Measurements from ENCODE around the gene WDFY4. TPM values are rescaled to one million over a fixed set of nuclear protein-coding genes. Genes with fewer than 3 reads are reported as not detected.

The WDFY4 gene
- total RNA-seq, 3 donors from 2014 or later = 2.3 to 7.0 (median 5.8) TPM

GRCh38 chr10:48774416-48775205 lies 89.9 kb downstream of the WDFY4 start:
- no peak overlapping the region for H3K27ac ChIP-seq
- H3K36me3 ChIP-seq = no peaks in the 10 kb centered on the region
- no peaks in the 10 kb centered on the region for H3K9me3 ChIP-seq
- no peak for TF ChIP-seq POLR2AphosphoS5 (IDR thresholded peaks at IDR 0.05)
- no peak for TF ChIP-seq CTCF (IDR thresholded peaks at IDR 0.05)
- no peak for TF ChIP-seq POLR2A (IDR thresholded peaks at IDR 0.05)
- DNase-seq (ENCODE audit: low spot score in 2 of 2) = no peak
- H3K4me3 ChIP-seq = no peak overlapping the region
- H3K27me3 ChIP-seq = no peaks in the 10 kb centered on the region
- intact Hi-C loops (cut with DNase I; ENCODE audit: low total_unique reads) = no loop called here
- H3K4me1 ChIP-seq = no peaks in the 10 kb centered on the region

DNA sequence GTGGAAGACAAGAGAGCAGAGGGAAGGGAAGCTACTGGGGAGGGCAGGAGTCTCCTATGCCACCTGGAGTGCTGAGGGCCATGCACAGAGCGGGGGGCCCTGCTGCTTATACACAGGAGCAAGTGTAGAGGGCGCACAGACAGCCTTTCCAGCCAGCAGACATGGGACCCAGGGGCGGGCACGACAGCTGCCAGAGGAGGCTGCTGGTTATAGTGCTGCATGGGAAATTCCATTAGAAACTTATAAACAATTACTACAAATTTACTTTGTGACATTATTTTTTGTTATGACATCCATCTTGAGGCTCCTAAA lies 90.5 kb downstream of the WDFY4 start:
- no peak for DNase-seq (ENCODE audit: low spot score in 2 of 2)
- no peaks in the 10 kb centered on the region for H3K36me3 ChIP-seq
- no peak overlapping the region for H3K27ac ChIP-seq
- no peaks in the 10 kb centered on the region for H3K4me1 ChIP-seq
- no peak overlapping the region for H3K4me3 ChIP-seq
- no peaks in the 10 kb centered on the region for H3K27me3 ChIP-seq
- intact Hi-C loops (cut with DNase I; ENCODE audit: low total_unique reads) = no loop called here
- H3K9me3 ChIP-seq = no peaks in the 10 kb centered on the region
- TF ChIP-seq CTCF (IDR thresholded peaks at IDR 0.05) (no peak), POLR2A (IDR thresholded peaks at IDR 0.05) (no peak), POLR2AphosphoS5 (IDR thresholded peaks at IDR 0.05) (no peak)

- TF ChIP-seq POLR2AphosphoS5 (IDR thresholded peaks at IDR 0.05) (no peak), CTCF (IDR thresholded peaks at IDR 0.05) (no peak), POLR2A (IDR thresholded peaks at IDR 0.05) (no peak)
Observed at GRCh38 chr10:48776005-48776522, 91.4 kb downstream of the WDFY4 start.

GRCh38 chr10:48776528-48776927 lies 91.9 kb downstream of the WDFY4 start:
- intact Hi-C loops (cut with DNase I; ENCODE audit: low total_unique reads) = no loop called here

More at GRCh38 chr10:48776005-48776522, 91.4 kb downstream of the WDFY4 start:
- no peaks in the 10 kb centered on the region for H3K9me3 ChIP-seq
- no peaks in the 10 kb centered on the region for H3K4me1 ChIP-seq
- no peak overlapping the region for H3K27ac ChIP-seq
- H3K4me3 ChIP-seq = no peak overlapping the region
- no peaks in the 10 kb centered on the region for H3K27me3 ChIP-seq
- no peaks in the 10 kb centered on the region for H3K36me3 ChIP-seq
- no peak for DNase-seq (ENCODE audit: low spot score in 2 of 2)
- intact Hi-C loops (cut with DNase I; ENCODE audit: low total_unique reads) = no loop called here

More at GRCh38 chr10:48776528-48776927, 91.9 kb downstream of the WDFY4 start:
- Histone ChIP-seq H3K4me1 (no peaks in the 10 kb centered on the region), H3K9me3 (no peaks in the 10 kb centered on the region), H3K27me3 (no peaks in the 10 kb centered on the region), H3K4me3 (no peak overlapping the region), H3K36me3 (no peaks in the 10 kb centered on the region), H3K27ac (no peak overlapping the region)
- TF ChIP-seq POLR2A (IDR thresholded peaks at IDR 0.05) = no peak
- TF ChIP-seq CTCF (IDR thresholded peaks at IDR 0.05) = no peak
- TF ChIP-seq POLR2AphosphoS5 (IDR thresholded peaks at IDR 0.05) = no peak
- DNase-seq (ENCODE audit: low spot score in 2 of 2) = no peak

Data from breast epithelium (tissue), 4 donors.